Activated CD8-positive, alpha-beta memory T cell treated with anti-CD3 and anti-CD28 coated beads for 4 hours (primary cell): ENCODE data around the gene CCL16.

ENCODE experiments used
- DNase-seq, 2 donors: peaks; one replicate each; pipeline ENCODE4 v3.0.0-alpha.2; 2020; ENCODE audit warnings: low read depth in 2 of 2

CCL16 gene

DNA sequence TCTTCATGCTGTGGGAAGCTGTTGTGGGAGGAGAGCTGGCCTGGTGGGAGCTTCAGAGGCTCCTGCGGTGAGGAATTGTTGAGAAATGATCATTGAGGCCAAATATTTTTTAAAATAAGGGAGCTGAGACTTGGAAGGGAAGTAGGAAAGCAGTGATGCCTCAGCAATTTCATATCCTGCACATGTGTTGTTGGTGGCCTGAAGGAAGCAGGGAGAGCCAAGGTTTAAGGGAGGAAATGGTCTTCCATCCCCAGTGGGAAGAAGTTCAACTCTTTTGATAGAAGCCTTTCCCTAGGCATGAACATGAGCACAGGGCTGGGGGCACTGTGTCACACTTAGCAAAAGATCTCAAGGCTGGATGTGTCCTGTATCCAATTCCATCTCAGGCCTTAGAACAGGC lies 5.3 kb upstream of the CCL16 start, which contains the start of gene CCL14:
Gene CCL14 (minus strand): TSS at position 87 of the 400 bp plus-strand sequence. CDS start 80 bp downstream, at position 7.
- no peak for DNase-seq

DNA sequence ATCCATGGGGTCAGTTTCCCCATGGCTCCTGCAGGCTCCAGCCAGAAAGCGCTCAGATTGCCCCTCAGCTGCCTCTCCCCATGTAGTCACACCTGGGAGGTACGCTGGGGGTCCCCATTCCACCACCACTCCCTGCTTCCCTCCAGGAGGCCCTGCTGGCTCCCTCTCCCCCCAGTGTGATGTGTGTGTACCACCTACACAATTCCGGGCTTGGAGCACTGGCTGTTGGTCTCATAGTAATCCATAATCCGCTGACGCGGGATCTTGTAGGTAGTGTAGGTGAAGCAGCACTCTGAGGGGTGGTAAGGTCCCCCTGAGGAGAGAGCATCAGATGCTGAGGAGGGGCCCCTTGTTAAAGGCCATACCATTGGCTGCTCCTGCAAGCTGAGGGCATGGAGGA lies 2.8 kb upstream of the CCL16 start:
- no peak for DNase-seq

DNA sequence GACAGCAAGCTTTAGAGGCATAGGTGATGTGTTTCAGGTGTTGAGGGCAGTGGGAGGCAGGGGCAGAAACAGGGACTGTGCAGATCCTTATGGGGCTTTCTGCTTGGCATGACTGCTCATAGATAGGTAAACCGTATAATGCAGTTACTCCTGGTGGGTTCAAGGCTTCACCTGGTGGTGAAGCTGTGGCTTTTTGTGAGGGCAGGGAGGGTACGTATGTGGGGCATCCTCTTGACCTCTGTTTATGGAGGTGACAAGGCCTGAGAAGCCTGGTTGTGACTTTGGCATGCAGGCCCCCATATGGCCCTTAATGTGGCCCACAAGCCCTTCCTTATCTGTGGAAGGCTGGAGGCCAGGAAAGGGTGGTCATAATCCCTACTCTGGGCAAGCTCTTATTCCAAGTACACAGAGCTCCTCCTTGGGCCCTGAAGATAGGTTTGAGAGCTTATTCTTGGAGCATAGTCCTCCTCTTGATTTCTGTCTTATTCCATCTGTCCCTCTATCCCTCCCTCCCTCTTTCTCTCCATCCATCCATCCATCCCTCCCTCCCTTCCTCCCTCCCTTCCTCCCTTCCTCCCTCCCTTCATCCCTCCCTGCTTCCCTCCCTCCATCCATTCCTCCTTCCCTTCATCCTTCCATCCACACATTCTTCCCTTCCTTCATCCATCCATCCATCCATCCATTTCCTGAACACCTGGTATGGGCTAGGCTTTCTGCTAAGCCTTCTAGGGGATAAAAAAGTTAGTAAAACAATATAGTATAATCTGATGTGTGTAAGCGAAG lies 1.3 kb upstream of the CCL16 start:
- DNase-seq: no peak

DNA sequence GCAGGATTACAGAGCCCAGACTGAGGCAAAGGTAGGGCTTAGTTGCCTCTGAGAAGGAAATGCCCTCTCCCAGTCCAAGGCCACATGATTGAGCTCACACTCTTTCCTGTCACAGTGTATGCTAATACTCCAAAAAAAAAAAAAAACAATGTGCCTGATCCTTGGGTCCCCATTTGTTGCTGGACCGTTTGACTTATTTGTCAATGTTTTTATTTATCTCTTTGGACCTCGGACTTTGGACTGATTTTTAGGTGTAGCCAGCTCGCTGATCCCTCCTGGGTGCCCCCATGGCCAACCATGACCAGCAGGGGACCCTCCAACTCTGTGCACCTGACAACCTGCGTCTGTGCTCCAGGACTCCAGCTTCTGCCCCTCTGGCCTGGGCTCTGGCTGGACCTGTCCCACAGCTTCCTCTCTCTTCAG lies 622 bp upstream of the CCL16 start:
- no peak for DNase-seq

DNA sequence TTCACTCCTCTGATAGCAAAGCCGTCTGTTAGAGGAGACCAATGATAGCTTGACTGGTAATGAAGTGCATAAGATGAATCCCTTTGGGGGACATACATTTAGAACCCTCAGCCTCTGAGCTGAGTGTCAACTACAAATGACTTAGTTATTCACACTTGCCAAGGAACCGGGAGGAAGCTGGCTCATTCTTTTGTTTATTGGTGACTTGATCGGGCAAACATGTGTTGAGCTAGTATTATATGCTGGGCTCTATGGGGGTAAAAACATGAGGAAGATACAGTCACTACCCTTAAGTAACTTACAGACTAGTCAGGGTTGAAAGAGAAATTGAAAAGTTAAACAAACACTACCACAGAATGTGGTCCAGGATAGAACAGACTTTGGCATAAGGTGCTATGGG lies 3.0 kb downstream of the CCL16 start:
- DNase-seq: no peak

DNA sequence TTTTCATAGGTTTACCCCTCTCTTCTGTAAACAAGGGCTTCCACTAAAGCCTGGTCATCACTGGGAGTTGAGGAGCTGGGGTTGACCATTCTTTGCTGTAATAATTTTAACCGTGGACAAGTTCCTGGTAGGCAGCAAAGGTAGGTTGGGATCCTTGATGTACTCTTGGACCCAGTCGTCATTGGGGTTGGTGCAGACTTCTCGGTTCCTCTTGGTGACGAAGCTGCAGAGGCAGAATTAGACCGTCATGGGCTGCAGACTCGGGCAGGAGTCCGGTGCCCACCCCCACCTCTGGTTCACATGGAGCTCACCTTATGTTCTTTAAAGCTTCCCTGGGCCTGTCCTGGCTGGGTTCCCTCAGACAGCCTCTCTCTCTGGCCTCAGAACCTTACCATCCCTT lies 3.8 kb downstream of the CCL16 start:
- DNase-seq: no peak

DNA sequence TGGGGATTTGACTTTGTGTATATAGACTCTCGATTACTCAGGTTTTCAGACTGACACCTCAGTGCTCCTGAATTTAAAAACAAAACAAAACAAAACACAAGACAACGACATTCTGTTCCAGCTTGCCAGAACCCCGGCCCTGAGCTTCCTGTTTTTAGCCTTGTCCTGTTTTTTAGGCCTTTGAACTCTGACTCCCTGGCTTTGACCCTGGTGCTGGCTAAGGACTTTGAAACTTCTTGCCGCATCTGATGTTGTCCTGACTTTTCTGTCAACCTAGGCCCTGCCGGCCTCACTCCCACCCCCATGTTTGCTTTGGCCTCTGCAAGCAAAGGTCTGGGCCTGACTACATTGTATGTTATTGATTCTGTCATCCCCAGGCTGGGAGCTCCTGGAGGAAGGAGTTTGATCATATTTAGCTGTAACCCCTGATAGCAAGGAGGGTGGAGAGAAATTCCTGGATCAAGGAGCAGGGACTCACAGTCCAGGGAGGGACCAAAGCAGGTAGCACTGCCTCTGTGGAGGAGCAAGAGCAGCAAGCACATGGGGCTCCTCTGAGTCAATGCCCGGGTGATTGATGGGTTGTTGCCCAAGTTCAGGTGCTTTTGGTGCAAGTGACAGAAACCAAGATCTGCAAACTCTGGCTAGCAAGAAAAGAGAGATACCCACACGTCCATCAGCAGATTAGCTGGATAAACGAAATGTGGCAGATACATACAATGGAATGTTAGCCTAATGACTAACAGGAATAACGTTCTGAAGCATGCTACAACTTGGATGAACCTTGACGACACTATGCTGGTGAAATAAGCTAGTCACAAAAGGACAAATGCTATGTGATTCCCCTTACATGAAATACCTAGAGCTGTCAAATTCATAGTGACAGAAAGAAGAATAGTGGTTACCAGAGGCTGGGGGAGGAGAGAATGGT lies 7.7 kb downstream of the CCL16 start:
- no peak for DNase-seq

DNA sequence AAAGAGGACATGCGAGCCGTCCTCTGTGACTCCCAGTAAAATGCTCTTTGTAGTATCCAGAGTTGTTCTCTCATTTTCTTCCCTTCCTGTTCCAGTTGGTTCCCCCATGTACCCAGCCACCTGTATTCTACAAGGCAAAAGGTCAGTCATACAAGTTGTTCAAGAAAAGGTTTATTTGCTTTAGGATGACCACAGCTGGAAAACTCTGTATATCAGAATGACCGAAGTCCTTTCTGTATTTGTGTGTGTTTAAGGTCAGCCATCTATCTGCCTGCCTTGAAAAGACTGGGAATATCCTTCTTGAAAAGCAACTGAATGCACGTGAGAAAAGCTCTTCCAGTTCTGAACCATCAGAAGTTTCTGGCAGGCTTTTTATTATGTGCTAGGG lies 8.4 kb downstream of the CCL16 start:
- DNase-seq: no peak

DNA sequence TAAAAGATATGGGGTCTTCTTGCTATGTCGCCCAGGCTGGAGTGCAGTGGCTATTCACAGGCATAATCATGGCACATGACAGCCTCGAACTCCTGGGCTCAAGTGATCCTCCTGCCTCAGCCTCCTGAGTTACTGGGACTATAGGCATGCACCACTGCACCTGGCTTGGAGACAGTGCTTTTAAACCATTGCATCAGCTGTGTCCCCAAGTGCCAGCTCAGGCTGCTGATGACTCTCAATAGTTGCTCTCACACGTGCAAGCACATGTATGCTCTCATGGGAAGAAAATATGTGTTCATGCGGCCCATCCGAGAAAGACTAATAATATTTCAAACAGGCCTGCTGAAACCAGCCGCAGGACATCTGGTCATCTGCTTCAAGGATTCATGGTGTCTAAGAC lies 8.8 kb downstream of the CCL16 start:
- no peak for DNase-seq

DNA sequence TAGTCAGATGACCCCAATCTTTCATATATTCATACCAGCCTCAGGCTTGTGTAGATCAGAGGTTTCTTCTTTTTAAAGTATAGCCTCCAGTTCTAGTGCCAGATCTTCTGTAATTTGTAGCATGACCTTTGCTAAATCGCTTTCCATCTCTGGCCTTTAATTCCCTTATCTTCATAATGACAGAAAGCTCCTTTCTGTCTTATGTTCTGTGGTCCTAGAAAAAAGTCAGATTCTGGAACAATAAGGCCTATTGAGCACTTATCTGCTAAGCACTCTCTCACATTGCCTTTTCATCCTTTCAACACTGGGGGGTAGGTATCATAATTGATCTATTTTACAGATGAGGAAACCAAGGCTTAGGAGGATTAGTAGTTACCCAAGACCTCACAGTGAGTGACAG lies 9.2 kb downstream of the CCL16 start:
- no peak for DNase-seq

DNA sequence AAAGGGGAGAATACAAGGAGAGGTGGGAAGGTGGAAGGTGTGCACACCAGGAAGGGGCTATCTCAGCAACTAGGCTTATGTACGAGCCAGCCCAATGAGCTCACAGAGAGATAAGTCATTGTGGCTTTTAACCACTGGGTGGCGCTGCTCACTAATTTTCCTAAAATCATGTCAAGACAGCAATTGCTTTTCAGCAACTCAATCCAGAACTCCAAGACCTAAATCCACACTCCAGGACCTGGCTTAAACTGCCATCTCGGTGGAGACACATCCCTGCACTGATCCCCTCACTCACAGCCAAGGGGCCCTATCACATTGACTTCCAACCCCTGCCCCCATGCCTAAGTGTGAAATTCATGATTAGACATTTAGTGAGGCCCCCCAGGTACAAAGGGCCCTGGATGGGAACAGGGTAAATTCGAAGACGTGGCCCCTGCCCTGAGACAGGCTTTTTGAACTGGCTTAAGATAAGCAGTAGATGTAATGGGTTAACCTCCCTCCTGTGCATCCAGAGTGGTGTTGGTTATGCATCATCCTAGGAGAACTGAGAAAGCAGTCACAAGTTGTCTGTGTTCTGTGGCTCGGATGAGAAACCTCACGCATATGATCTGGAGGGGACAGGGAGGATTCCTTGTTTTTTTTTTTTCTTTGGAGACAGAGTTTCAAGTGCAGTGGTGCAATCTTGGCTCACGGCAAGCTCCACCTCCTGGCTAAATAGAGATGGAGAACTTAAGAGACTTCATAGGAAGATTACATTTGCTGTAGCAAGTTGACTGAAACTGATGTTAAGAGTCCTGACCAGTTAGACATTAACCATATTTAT lies 11.5 kb downstream of the CCL16 start:
- DNase-seq: peak; percentile 40 to 63

DNA sequence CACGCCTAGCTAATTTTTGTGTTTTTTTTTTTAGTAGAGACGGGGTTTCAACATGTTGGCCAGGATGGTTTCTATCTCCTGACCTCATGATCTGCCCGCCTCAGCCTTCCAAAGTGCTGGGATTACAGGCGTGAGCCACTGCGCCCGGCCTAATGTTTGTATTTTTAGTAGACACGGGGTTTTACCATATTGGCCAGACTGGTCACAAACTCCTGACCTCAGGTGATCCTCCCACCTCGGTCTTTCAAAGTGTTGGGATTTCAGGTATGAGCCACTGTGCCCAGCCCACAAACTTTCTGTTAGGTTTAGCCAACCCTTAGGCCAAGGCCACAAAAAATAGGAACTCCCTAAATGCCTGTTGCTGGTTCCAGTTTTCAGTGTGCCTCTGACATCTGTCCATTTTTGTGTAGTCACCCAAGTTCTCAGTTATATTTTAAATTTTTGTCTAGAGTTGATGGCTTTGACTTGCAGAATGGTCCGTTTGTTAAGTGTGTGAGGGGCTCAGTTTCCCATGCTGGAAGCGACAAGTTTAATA lies 12.7 kb downstream of the CCL16 start:
- no peak for DNase-seq

DNA sequence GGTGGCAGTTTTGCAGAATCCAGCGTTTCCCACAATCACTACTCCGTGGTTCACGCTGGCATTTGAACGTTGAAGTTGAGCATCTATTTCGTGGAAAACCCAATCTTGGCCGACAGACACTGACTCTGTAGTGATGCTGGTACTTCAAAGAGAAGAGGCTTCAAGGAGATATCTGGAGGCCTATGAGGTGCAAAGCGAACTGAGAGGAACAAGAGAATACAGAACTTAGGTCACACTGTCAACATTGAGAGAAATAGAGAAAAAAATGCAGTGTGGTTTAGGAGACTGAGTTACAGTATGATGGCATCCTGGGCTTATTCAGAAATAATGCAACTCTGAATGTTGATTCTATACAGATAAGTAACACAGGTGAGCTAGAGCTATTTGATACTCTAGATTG lies 16.0 kb downstream of the CCL16 start:
- DNase-seq: no peak

DNA sequence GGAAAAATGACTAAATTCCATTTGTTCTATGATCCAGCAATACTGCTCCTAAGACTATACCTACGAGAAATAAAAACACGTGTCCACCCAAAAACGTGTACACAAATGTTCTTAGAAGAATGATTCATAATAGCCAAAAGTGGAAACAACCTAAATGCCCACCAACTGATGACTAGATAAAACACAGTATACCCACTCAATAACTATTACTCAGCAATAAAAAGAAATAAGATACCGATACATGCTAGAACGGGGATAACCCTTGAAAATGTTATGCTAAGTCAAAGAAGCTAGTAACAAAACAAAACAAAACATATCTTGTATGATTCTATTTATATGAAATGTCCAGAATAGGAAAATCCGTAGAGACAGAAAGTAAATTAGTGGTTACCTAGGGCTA lies 17.6 kb downstream of the CCL16 start:
- DNase-seq: no peak

DNA sequence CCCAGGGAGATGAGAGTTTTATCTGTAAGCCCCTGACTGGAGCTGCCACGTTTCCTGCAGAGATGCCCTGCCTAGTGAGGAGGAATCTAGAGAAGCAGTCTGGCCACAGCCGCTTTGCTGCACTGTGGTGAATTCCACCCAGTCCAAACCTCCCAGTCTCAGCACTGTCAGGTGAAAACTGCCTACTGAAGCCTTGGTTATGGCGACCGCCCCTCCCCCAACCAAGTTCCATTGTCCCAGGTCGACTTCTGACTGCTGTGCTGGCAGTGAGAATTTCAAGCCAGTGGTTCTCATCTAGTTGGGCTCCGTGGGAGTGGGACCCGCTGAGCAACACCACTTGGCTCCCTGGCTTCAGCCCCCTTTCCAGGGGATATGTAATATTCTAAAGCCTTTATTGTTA lies 27.6 kb downstream of the CCL16 start:
- DNase-seq: no peak

DNA sequence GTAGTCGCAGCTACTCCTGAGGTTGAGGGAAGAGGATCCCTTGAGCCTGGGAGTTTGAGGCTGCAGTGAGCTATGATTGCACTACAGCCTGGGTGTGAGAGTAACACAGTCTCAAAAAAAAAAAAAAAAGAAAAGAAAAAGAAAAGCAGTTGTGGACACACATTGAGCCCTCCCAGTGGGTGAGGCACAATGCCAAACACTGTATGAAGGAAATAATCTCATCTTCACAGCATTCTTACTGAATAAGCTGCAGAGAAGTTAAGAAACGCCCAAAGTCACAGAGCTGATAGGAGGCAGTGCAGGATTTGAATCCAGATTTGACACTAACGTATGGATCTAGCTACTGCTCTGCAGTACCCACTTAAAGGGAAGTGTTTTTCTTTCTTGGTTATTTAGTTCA lies 31.9 kb downstream of the CCL16 start:
- no peak for DNase-seq

DNA sequence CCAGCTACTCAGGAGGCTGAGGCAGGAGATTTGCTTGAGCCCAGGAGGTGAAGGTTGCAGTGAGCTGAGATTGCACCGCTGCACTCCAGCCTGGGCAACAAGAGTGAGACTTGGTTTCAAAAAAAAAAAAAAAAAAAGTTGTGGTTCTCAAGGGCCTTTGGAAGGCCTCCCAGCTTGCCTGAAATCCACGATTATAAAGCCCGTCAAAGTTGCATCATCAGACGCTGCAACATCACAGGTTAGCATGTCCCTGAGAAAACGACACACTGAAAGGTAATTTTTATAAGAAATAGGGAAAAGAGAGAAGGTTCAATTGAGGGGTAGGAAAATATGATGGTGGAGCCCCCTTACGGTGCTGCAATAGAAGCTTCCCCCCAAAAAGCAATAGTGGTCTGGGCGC lies 33.2 kb downstream of the CCL16 start:
- DNase-seq: no peak

DNA sequence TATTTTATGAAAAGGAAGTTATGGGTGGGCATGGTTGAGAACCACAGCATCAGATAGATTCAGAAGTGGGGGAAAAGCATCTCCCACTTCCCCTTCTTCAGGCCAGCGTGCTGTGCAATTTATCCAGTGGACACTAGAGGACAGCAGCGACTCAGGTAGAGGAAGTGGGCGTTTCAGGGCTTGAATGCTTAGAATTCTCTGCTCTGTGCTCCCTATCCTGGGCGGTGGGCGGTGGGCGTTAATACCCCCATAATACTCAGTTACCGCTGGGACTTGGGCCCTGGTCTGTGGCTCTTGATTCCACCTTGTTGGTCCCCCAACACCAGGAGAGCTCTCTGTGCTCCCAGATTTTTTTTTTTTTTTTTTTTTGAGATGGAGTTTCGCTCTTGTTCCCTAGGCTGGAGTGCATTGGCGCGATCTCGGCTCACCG lies 34.1 kb downstream of the CCL16 start:
- DNase-seq: peak in 1 of 2 donors; percentile 25

DNA sequence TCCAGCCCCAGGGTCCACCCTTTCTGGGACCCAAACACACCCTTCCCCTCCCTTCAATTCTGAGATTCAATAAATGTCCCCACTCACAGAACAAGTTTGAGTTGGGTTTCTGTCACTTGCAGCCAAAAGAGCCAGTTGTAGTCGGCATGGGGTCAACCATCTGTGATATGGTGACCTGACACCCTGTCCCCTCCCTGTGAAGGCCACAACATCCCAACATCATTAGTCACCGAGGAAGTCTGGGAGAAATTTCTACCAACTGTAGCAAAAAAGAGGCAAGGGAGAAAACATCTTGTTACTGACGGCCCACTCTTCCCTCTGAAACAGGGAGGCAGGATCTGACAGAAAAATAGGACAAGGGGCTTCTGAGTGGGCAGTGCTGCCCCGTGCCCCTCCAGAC lies 37.1 kb downstream of the CCL16 start:
- no peak for DNase-seq

DNA sequence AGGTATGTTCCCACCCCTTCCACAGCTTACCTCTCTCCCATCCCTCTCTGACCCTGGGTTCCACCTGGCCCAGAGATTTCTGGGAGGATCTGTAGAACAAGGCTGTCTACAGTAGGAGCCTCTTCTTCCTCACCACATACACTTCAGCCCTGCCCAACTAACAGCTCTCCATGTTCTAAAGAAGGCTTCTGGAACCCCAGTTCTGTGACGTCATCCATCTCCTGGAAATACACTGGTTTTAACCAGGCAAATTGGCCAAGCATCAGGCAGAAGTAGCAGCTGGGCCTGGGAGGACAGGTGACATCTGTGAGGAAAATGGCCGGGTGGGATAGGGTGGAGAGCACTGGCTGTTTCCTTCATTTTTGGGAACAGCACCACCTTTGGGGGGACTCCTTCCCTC lies 37.8 kb downstream of the CCL16 start, which contains the start of gene LYZL6:
Gene LYZL6 (minus strand): TSS at position 177 of the 400 bp plus-strand sequence. CDS start 4,357 bp downstream, outside the sequence.
- no peak for DNase-seq

DNA sequence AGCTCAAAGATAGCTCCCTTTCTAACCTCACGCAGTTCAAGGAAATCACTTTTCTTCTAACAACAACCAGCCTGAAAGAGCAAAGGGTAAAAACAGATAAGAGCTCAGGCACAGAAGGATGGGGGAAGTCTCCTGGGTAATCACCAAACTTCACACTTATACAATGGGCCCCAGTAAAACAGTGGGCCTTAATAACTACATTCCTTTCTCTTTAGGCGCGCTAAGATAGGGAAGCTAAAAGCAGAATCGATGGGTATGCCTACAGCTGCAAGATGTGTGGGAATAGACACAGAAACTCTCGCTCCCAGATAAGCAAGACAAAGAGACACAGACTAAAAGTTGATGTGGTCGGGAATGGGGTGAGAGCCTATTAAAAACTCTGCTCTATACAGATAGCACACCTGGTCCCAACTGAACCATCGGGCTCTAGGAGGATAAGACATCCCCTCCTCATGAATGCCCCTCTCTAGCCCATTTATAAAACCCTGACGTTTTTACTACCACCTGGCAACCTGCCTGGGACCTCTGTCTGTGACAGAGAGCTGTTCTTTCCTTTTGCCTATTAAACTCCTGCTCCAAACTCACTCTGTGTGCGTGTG lies 38.6 kb downstream of the CCL16 start:
- no peak for DNase-seq
